GM19438 (cell line): ENCODE measurements around the gene ANP32E.

ENCODE experiments used
- ATAC-seq: cut with Tn5 transposase; IDR thresholded peaks from one replicate; pipeline ENCODE4 v1.9.1; 2021; ENCODE audit warnings: low read depth; ENCODE audit not compliant: unreplicated experiment

ANP32E gene

GRCh38 chr1:150176593-150176992, 59.3 kb downstream of the ANP32E start:
- no peak for ATAC-seq

GRCh38 chr1:150173141-150173585, 62.7 kb downstream of the ANP32E start:
- ATAC-seq = no peak

- no peak for ATAC-seq
These were observed 64.1 kb downstream of the ANP32E start for GRCh38 chr1:150171801-150172200.

- ATAC-seq = no peak
These were observed 66.8 kb downstream of the ANP32E start for GRCh38 chr1:150168960-150169601.
